HG02763 (cell line): ENCODE measurements around the gene FER.

ENCODE experiments used
- ATAC-seq: cut with Tn5 transposase; IDR thresholded peaks from one replicate; pipeline ENCODE4 v1.9.1; 2021; ENCODE audit warnings: mild to moderate bottlenecking, moderate library complexity; ENCODE audit not compliant: unreplicated experiment

The FER gene

GRCh38 chr5:109224276-109224882 lies 476.7 kb downstream of the FER start:
- no peak for ATAC-seq

- ATAC-seq = no peak
Measured at GRCh38 chr5:109225716-109226625, 478.3 kb downstream of the FER start.

GRCh38 chr5:109230369-109230768 lies 482.7 kb downstream of the FER start:
- ATAC-seq = no peak

- no peak for ATAC-seq
Measured at GRCh38 chr5:109231331-109231730, 483.6 kb downstream of the FER start.

- ATAC-seq = no peak
Measured at GRCh38 chr5:109234381-109234780, 486.7 kb downstream of the FER start.

GRCh38 chr5:109239456-109239855 lies 491.8 kb downstream of the FER start:
- no peak for ATAC-seq

- no peak for ATAC-seq
Measured at GRCh38 chr5:109242518-109242917, 494.8 kb downstream of the FER start.

- no peak for ATAC-seq
Measured at GRCh38 chr5:109246395-109246794, 498.7 kb downstream of the FER start.
